Measurements from ENCODE around the gene NME9.

The NME9 gene

GRCh38 chr3:138361561-138361971 is 31.9 kb upstream of the NME9 start:
- DNase-seq = no peak

- no peak for DNase-seq
Observed at GRCh38 chr3:138360869-138361525, 31.3 kb upstream of the NME9 start.

- no peak for DNase-seq
Observed at GRCh38 chr3:138359919-138360868, 30.5 kb upstream of the NME9 start.

- no peak for DNase-seq
Observed at GRCh38 chr3:138359148-138359918, 29.7 kb upstream of the NME9 start.

GRCh38 chr3:138356730-138357405 is 27.2 kb upstream of the NME9 start:
- no peak for DNase-seq

GRCh38 chr3:138355071-138355470 is 25.4 kb upstream of the NME9 start:
- DNase-seq = no peak

GRCh38 chr3:138354376-138354775 is 24.7 kb upstream of the NME9 start:
- DNase-seq = no peak

- DNase-seq = no peak
Observed at GRCh38 chr3:138351916-138352550, 22.4 kb upstream of the NME9 start.

GRCh38 chr3:138351151-138351550 is 21.5 kb upstream of the NME9 start:
- DNase-seq = no peak

- no peak for DNase-seq
Observed at GRCh38 chr3:138349926-138350665, 20.4 kb upstream of the NME9 start.

GRCh38 chr3:138348754-138349739 is 19.4 kb upstream of the NME9 start:
- peak in 1 of 2 experiments; percentile 27 for DNase-seq

- DNase-seq = peak; percentile 45 to 58
Observed at GRCh38 chr3:138347960-138348753, 18.5 kb upstream of the NME9 start, which contains the start of gene MRAS. MRAS (plus strand) TSS chr3:138348579; CDS start chr3:138372884, 24,305 bp downstream.

GRCh38 chr3:138344754-138345153 is 15.1 kb upstream of the NME9 start:
- no peak for DNase-seq

GRCh38 chr3:138340511-138340910 is 10.9 kb upstream of the NME9 start:
- DNase-seq = no peak

GRCh38 chr3:138338811-138339210 is 9.2 kb upstream of the NME9 start:
- no peak for DNase-seq

GRCh38 chr3:138338244-138338643 is 8.6 kb upstream of the NME9 start:
- no peak for DNase-seq

GRCh38 chr3:138336454-138336999 is 6.9 kb upstream of the NME9 start:
- DNase-seq = no peak

GRCh38 chr3:138334608-138335007 is 5.0 kb upstream of the NME9 start:
- DNase-seq = no peak
